Trophoblast cell (in vitro differentiated cells and primary cell): ENCODE measurements around the gene RASGEF1C.

Source experiments
- DNase-seq, 2 donors: peaks; one replicate each; pipeline ENCODE4 v3.0.0-alpha.2; 2016
- H2AFZ ChIP-seq: 2 replicates; pipeline ENCODE4 v1.6.1; 2013; ENCODE audit warnings: low read length, moderate library complexity, mild to moderate bottlenecking; ENCODE audit not compliant: insufficient read depth, poor library complexity
- H2AK5ac ChIP-seq: 2 replicates; pipeline ENCODE4 v1.6.1; 2013; ENCODE audit warnings: mild to moderate bottlenecking, low read length
- H2BK120ac ChIP-seq: 2 replicates; pipeline ENCODE4 v1.6.1; 2013; ENCODE audit warnings: low read length, mild to moderate bottlenecking, moderate library complexity; ENCODE audit not compliant: insufficient read depth, poor library complexity
- H2BK12ac ChIP-seq: 2 replicates; pipeline ENCODE4 v1.6.1; 2013; ENCODE audit warnings: mild to moderate bottlenecking, low read length, moderate library complexity
- H2BK5ac ChIP-seq: 2 replicates; pipeline ENCODE4 v1.6.1; 2013; ENCODE audit warnings: low read length, low read depth, moderate library complexity, mild to moderate bottlenecking; ENCODE audit not compliant: poor library complexity
- H3K14ac ChIP-seq: 2 replicates; pipeline ENCODE4 v1.6.1; 2013; ENCODE audit warnings: mild to moderate bottlenecking, low read length
- H3K18ac ChIP-seq: 2 replicates; pipeline ENCODE4 v1.6.1; 2013; ENCODE audit warnings: mild to moderate bottlenecking, low read length
- H3K23ac ChIP-seq: 2 replicates; pipeline ENCODE4 v1.6.1; 2013; ENCODE audit warnings: low read length
- H3K27ac ChIP-seq: 2 replicates; pipeline ENCODE4 v1.5.1; 2013; ENCODE audit warnings: low read depth, mild to moderate bottlenecking, inconsistent platforms, low read length, moderate library complexity
- H3K27me3 ChIP-seq: 2 replicates; pipeline ENCODE4 v1.6.1; 2013; ENCODE audit warnings: inconsistent platforms, mild to moderate bottlenecking, low read length, moderate library complexity; ENCODE audit not compliant: insufficient read depth
- H3K36me3 ChIP-seq, 2 experiments: 1 replicate in 1 of 2; 2 replicates in 1 of 2; pipeline ENCODE4 v1.6.1; 2013; ENCODE audit warnings: low read length in 2 of 2, mild to moderate bottlenecking in 2 of 2, moderate library complexity in 1 of 2; ENCODE audit not compliant: insufficient read depth in 2 of 2, control insufficient read depth in 1 of 2
- H3K4ac ChIP-seq: 2 replicates; pipeline ENCODE4 v1.6.1; 2013; ENCODE audit warnings: low read depth, mild to moderate bottlenecking, low read length, moderate library complexity
- H3K4me1 ChIP-seq, 2 experiments: 1 replicate in 1 of 2; 2 replicates in 1 of 2; pipeline ENCODE4 v1.6.1; 2013; ENCODE audit warnings: low read length in 2 of 2, mild to moderate bottlenecking in 2 of 2, moderate library complexity in 1 of 2; ENCODE audit not compliant: insufficient read depth in 2 of 2, control insufficient read depth in 1 of 2
- H3K4me2 ChIP-seq: 2 replicates; pipeline ENCODE4 v1.6.1; 2013; ENCODE audit warnings: inconsistent platforms, mild to moderate bottlenecking, low read length, moderate library complexity
- H3K4me3 ChIP-seq: 2 replicates; pipeline ENCODE4 v1.5.1; 2013; ENCODE audit warnings: mild to moderate bottlenecking, low read depth, low read length, inconsistent platforms
- H3K79me1 ChIP-seq: one replicate; pipeline ENCODE4 v1.6.1; 2013; ENCODE audit warnings: low read length
- H3K79me2 ChIP-seq: 2 replicates; pipeline ENCODE4 v1.6.1; 2013; ENCODE audit warnings: low read length, mild to moderate bottlenecking; ENCODE audit not compliant: control insufficient read depth, insufficient read depth, poor library complexity
- H3K9ac ChIP-seq: 2 replicates; pipeline ENCODE4 v1.6.1; 2013; ENCODE audit warnings: mild to moderate bottlenecking, low read length
- H3K9me3 ChIP-seq: 2 replicates; pipeline ENCODE4 v1.6.1; 2013; ENCODE audit warnings: low read depth, mild to moderate bottlenecking, control low read depth, inconsistent platforms, low read length; ENCODE audit not compliant: insufficient read depth
- H4K12ac ChIP-seq: 2 replicates; pipeline ENCODE4 v1.6.1; 2013; ENCODE audit warnings: low read depth, mild to moderate bottlenecking, low read length, moderate library complexity
- H4K8ac ChIP-seq: 2 replicates; pipeline ENCODE4 v1.6.1; 2013; ENCODE audit warnings: low read depth, mild to moderate bottlenecking, low read length, moderate library complexity
- H4K91ac ChIP-seq: one replicate; pipeline ENCODE4 v1.6.1; 2013; ENCODE audit warnings: low read depth, mild to moderate bottlenecking, low read length, moderate library complexity
- WGBS: extraction: QIAGEN DNeasy Blood & Tissue Kit; methylation state at CpG from one replicate; pipeline ENCODE4 v1.1.7; 2013; ENCODE audit warnings: missing lambda C conversion rate; ENCODE audit not compliant: insufficient read length, insufficient coverage; ENCODE audit errors: extremely low coverage; 5-methylcytosine and 5-hydroxymethylcytosine counted together

RASGEF1C gene

GRCh38 chr5:180191716-180192115 is 17.3 kb downstream of the RASGEF1C start:
- Histone ChIP-seq H3K18ac (no peak overlapping the region), H3K79me2 (no peaks in the 10 kb centered on the region), H2AFZ (no peak overlapping the region), H4K12ac (no peak overlapping the region), H2BK120ac (no peak overlapping the region), H3K9me3 (no peaks in the 10 kb centered on the region), H3K9ac (no peak overlapping the region), H3K27me3 (no peaks in the 10 kb centered on the region), H3K36me3 (no peaks in the 10 kb centered on the region), H4K91ac (no peak overlapping the region), H4K8ac (no peak overlapping the region), H2AK5ac (no peak overlapping the region), H3K4me3 (no peak overlapping the region), H3K27ac (no peak overlapping the region), H3K79me1 (no peaks in the 10 kb centered on the region), H3K4ac (no peak overlapping the region), H3K14ac (no peak overlapping the region), H3K4me1 (no peaks in the 10 kb centered on the region), H3K23ac (no peak overlapping the region), H2BK12ac (no peak overlapping the region), H3K4me2 (no peak overlapping the region), H2BK5ac (no peak overlapping the region)
- WGBS: no CpG with 5 or more reads among the region's 6 CpGs
- DNase-seq: no peak

GRCh38 chr5:180187767-180188166 is 21.2 kb downstream of the RASGEF1C start:
- Histone ChIP-seq H3K36me3 (no peaks in the 10 kb centered on the region), H3K79me2 (no peaks in the 10 kb centered on the region), H4K91ac (no peak overlapping the region), H3K4me2 (no peak overlapping the region), H3K23ac (no peak overlapping the region), H2BK120ac (no peak overlapping the region), H3K9me3 (peaks cover 2% of the 10 kb centered on the region), H3K14ac (no peak overlapping the region), H3K9ac (no peak overlapping the region), H4K12ac (no peak overlapping the region), H2AK5ac (no peak overlapping the region), H3K27me3 (no peaks in the 10 kb centered on the region), H3K4ac (no peak overlapping the region), H2BK12ac (no peak overlapping the region), H3K27ac (no peak overlapping the region), H3K4me1 (no peaks in the 10 kb centered on the region), H3K18ac (no peak overlapping the region), H2BK5ac (no peak overlapping the region), H2AFZ (no peak overlapping the region), H3K4me3 (no peak overlapping the region), H3K79me1 (no peaks in the 10 kb centered on the region), H4K8ac (no peak overlapping the region)
- no peak for DNase-seq
- no CpG with 5 or more reads among the region's 2 CpGs for WGBS

DNA sequence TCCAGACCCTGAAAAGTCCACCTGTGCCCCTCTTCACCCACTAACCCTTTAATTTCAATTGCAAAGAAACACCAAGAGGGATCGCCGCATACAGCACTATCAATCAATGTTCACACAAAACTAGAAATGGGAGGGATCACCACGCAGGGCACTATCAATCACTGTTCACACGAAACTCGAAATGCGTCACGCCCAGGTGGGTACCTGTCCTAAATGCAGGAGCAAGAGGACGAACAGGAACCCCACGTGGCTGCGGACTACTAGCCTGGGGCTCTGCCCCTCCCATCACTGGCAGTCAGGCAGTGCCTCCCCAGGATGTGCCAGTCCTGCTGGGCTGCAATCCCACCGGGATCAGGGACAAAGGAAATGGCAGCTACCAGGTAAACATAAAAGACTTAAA is 28.2 kb downstream of the RASGEF1C start:
- no peak overlapping the region for H4K12ac ChIP-seq
- no peak overlapping the region for H4K8ac ChIP-seq
- H2BK5ac ChIP-seq: no peak overlapping the region
- WGBS: no CpG with 5 or more reads among the region's 11 CpGs
- no peak overlapping the region for H3K4me3 ChIP-seq
- no peak overlapping the region for H2AFZ ChIP-seq
- no peak overlapping the region for H3K4me2 ChIP-seq
- H3K14ac ChIP-seq: no peak overlapping the region
- DNase-seq: no peak
- no peaks in the 10 kb centered on the region for H3K79me2 ChIP-seq
- no peaks in the 10 kb centered on the region for H3K36me3 ChIP-seq
- H3K9ac ChIP-seq: no peak overlapping the region
- no peak overlapping the region for H3K18ac ChIP-seq
- no peaks in the 10 kb centered on the region for H3K4me1 ChIP-seq
- H3K27me3 ChIP-seq: no peaks in the 10 kb centered on the region
- no peak overlapping the region for H3K4ac ChIP-seq
- no peak overlapping the region for H2AK5ac ChIP-seq
- H3K23ac ChIP-seq: no peak overlapping the region
- H2BK12ac ChIP-seq: no peak overlapping the region
- no peak overlapping the region for H4K91ac ChIP-seq
- H2BK120ac ChIP-seq: no peak overlapping the region
- H3K27ac ChIP-seq: no peak overlapping the region
- peaks cover 3% of the 10 kb centered on the region for H3K9me3 ChIP-seq
- no peaks in the 10 kb centered on the region for H3K79me1 ChIP-seq

DNA sequence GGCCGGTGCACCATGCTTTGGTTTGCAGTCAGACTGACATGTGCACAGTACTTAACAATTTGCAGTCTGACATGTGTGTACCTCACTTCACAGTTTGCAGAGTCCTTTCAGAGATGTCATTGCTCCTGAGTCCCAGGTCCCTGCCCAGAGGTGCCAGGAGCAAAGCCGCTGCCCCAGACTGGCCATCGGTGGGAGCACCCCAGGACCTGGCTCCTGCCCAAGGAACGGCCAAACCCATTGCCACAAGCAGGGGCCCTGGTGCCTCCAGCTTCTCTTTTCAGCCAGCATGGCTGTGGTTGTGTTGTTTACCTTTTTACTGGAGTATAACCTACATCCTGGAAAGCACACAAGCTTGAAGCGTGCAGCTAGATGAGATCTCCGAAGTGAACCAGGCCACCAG is 28.6 kb downstream of the RASGEF1C start:
- H3K14ac ChIP-seq: no peak overlapping the region
- H4K8ac ChIP-seq: no peak overlapping the region
- no peak overlapping the region for H2AFZ ChIP-seq
- no peaks in the 10 kb centered on the region for H3K4me1 ChIP-seq
- H3K9me3 ChIP-seq: peaks cover 1% of the 10 kb centered on the region
- H3K79me1 ChIP-seq: no peaks in the 10 kb centered on the region
- no peak overlapping the region for H2BK120ac ChIP-seq
- DNase-seq: no peak
- no peak overlapping the region for H4K91ac ChIP-seq
- no peak overlapping the region for H2BK12ac ChIP-seq
- no peaks in the 10 kb centered on the region for H3K36me3 ChIP-seq
- WGBS: no CpG with 5 or more reads among the region's 6 CpGs
- H2AK5ac ChIP-seq: no peak overlapping the region
- H3K27ac ChIP-seq: no peak overlapping the region
- H3K9ac ChIP-seq: no peak overlapping the region
- H2BK5ac ChIP-seq: no peak overlapping the region
- H3K4me2 ChIP-seq: no peak overlapping the region
- no peak overlapping the region for H3K4ac ChIP-seq
- H3K18ac ChIP-seq: no peak overlapping the region
- H3K27me3 ChIP-seq: no peaks in the 10 kb centered on the region
- H3K79me2 ChIP-seq: no peaks in the 10 kb centered on the region
- no peak overlapping the region for H4K12ac ChIP-seq
- no peak overlapping the region for H3K23ac ChIP-seq
- no peak overlapping the region for H3K4me3 ChIP-seq
